K562 (cell line): ENCODE measurements around the gene TMEM181. TPM values are rescaled to one million over a fixed set of nuclear protein-coding genes. Genes with fewer than 3 reads are reported as not detected.
A peak's percentile ranks its signal among the peaks of the same experiment; 100 is the strongest.

Source experiments
- ATF2 ChIP-seq: sonication (generic); formaldehyde crosslinking; IDR thresholded peaks from 2 replicates; pipeline ENCODE4 v1.8.1; 2022; ENCODE audit warnings: missing genetic modification reagents
- BCLAF1 ChIP-seq, 2 experiments: fragments of 450-650 bp in 1 of 2; IDR thresholded peaks; 2 replicates each; pipeline ENCODE4 v1.6.1; 2011 to 2017; ENCODE audit warnings: low read depth in 2 of 2, antibody characterized with exemption in 1 of 2, borderline replicate concordance in 1 of 2, low read length in 1 of 2, mild to moderate bottlenecking in 1 of 2, mixed read lengths in 1 of 2; ENCODE audit not compliant: control insufficient read depth in 1 of 2
- CBFA2T3 ChIP-seq: fragments of 450-650 bp; IDR thresholded peaks from 2 replicates; pipeline ENCODE4 v1.6.1; 2017
- CBX3 ChIP-seq, 2 experiments: IDR thresholded peaks; 1 replicate in 1 of 2; 2 replicates in 1 of 2; pipeline ENCODE4 v1.6.1; 2012; ENCODE audit warnings: inconsistent platforms in 2 of 2, low read length in 2 of 2, borderline replicate concordance in 1 of 2, control low read depth in 1 of 2
- E2F6 ChIP-seq, 2 experiments: IDR thresholded peaks; 2 replicates each; pipeline ENCODE4 v1.6.1; 2011; ENCODE audit warnings: borderline replicate concordance in 1 of 2, control low read depth in 1 of 2, low read depth in 1 of 2, low read length in 1 of 2, mild to moderate bottlenecking in 1 of 2, mixed read lengths in 1 of 2, moderate library complexity in 1 of 2; ENCODE audit not compliant: insufficient read depth in 1 of 2, insufficient read length in 1 of 2, poor library complexity in 1 of 2, severe bottlenecking in 1 of 2; ENCODE audit errors: extremely low read depth in 1 of 2
- ELF4 ChIP-seq: fragments of 450-650 bp; formaldehyde crosslinking; IDR thresholded peaks from 2 replicates; pipeline ENCODE4 v1.4.0; 2022; ENCODE audit warnings: missing genetic modification characterization
- HDAC2 ChIP-seq: fragments of 450-650 bp; IDR thresholded peaks from 2 replicates; pipeline ENCODE4 v1.6.1; 2016; ENCODE audit warnings: mild to moderate bottlenecking
- NR0B1 ChIP-seq: fragments of 450-650 bp; IDR thresholded peaks from one replicate; pipeline ENCODE4 v1.6.1; 2018; ENCODE audit warnings: mild to moderate bottlenecking, moderate library complexity; ENCODE audit not compliant: partially characterized antibody
- PHF8 ChIP-seq: fragments of 200-600 bp; sonication (generic); IDR thresholded peaks from 2 replicates; pipeline ENCODE4 v1.6.1; 2012; ENCODE audit warnings: mixed run types, mild to moderate bottlenecking, inconsistent platforms, low read length, moderate library complexity, borderline replicate concordance
- RBM17 ChIP-seq: fragments of 200-400 bp; formaldehyde crosslinking; IDR thresholded peaks from 2 replicates; pipeline ENCODE4 v1.6.1; 2017; ENCODE audit warnings: low read depth, mild to moderate bottlenecking, low read length, borderline replicate concordance
- SAFB ChIP-seq: fragments of 200-400 bp; formaldehyde crosslinking; IDR thresholded peaks from 2 replicates; pipeline ENCODE4 v1.6.1; 2017; ENCODE audit warnings: low read depth, low read length, borderline replicate concordance
- SNIP1 ChIP-seq: fragments of 450-650 bp; IDR thresholded peaks from 2 replicates; pipeline ENCODE4 v1.7.1; 2017; ENCODE audit warnings: low read depth, mild to moderate bottlenecking
- ZBTB12 ChIP-seq: fragments of 250-450 bp; sonication (Bioruptor Pico); IDR thresholded peaks from 2 replicates; pipeline ENCODE4 v1.4.0; 2020
- ZNF124 ChIP-seq: sonication (generic); formaldehyde crosslinking; IDR thresholded peaks from 2 replicates; pipeline ENCODE4 v1.8.1; 2022; ENCODE audit warnings: missing genetic modification reagents
- ZNF311 ChIP-seq: fragments of 250-450 bp; sonication (Bioruptor Pico); IDR thresholded peaks from 2 replicates; pipeline ENCODE4 v1.4.0; 2020; ENCODE audit warnings: mild to moderate bottlenecking, moderate library complexity
- ZNF444 ChIP-seq: fragments of 250-450 bp; sonication (Bioruptor Pico); IDR thresholded peaks from 2 replicates; pipeline ENCODE4 v1.4.0; 2020; ENCODE audit warnings: mild to moderate bottlenecking, moderate library complexity
- ZNF644 ChIP-seq: fragments of 200-800 bp; sonication (Bioruptor generic); IDR thresholded peaks from 2 replicates; pipeline ENCODE4 v1.6.1; 2016; ENCODE audit warnings: low read depth, missing genetic modification characterization, missing compliant biosample characterization
- ZNF830 ChIP-seq: fragments of 250-450 bp; sonication (Bioruptor Pico); IDR thresholded peaks from 2 replicates; pipeline ENCODE4 v1.5.0; 2021; ENCODE audit warnings: mild to moderate bottlenecking
- polyA plus RNA-seq, 8 experiments: library from polyadenylated mRNA; depleted of rRNA in 4 of 8; stranded (reverse) in 5 of 8; unstranded in 3 of 8; fragments of >200 nt; fragmentation: Nextera tagmentation in 2 of 8; fragmentation: Illumina TruSeq in 1 of 8; extraction: Ambion mirVana in 2 of 8; extraction: Trizol in 1 of 8; gene quantifications; 2 replicates each; pipeline versions ENCODE4 v1.2.1 to v1.2.3, GENCODE V29; 2011 to 2014; ENCODE audit warnings: inconsistent platforms in 1 of 8, missing spikeins in 1 of 8
- total RNA-seq, 7 experiments: library from RNA; depleted of rRNA in 6 of 7; stranded (reverse); fragments of >200 nt in 6 of 7; fragmentation: Illumina TruSeq in 2 of 7; extraction: Trizol in 2 of 7; gene quantifications; 2 replicates each; pipeline versions ENCODE4 v1.2.1 to v1.2.3, GENCODE V29; 2011 to 2021; ENCODE audit warnings: low replicate concordance in 1 of 7

Gene TMEM181
- total and polyA plus RNA-seq, 9 of the 15 experiments (the other 6 are each of a cell fraction or from before 2014, with no cell fraction given), result 5.6 to 27.2 (median 19.9) TPM

- TF ChIP-seq E2F6 (IDR thresholded peaks at IDR 0.05; ENCODE audit: borderline replicate concordance in 1 of 2, extremely low read depth in 1 of 2, insufficient read depth in 1 of 2, insufficient read length in 1 of 2, low read depth in 1 of 2, low read length in 1 of 2, poor library complexity in 1 of 2, severe bottlenecking in 1 of 2) (no peak), ZNF311 (CRISPR knock-in tag) (peak; percentile 68; the same call in 1 of the 2 replicates), ZNF644 (peak; percentile 88), ELF4 (no peak), CBX3 (IDR thresholded peaks at IDR 0.05; ENCODE audit: borderline replicate concordance in 1 of 2, low read length in 2 of 2) (peak in 1 of 2 experiments; percentile 82; a peak in 1 of 3 replicates), SNIP1 (no peak), BCLAF1 (IDR thresholded peaks at IDR 0.05; ENCODE audit: borderline replicate concordance in 1 of 2, control insufficient read depth in 1 of 2, low read depth in 2 of 2, low read length in 1 of 2) (no peak), HDAC2 (peak; percentile 94), ZNF830 (CRISPR knock-in tag) (no peak), SAFB (peak; percentile 79), NR0B1 (no peak), ATF2 (CRISPR knock-in tag) (0 out of 2 replicates have a peak, but pooled peaks have one; percentile 15), ZNF444 (no peak), CBFA2T3 (no peak; the same call in 1 of the 2 replicates), ZNF124 (CRISPR knock-in tag) (no peak), PHF8 (no peak), ZBTB12 (CRISPR knock-in tag) (no peak), RBM17 (no peak)
Measured at GRCh38 chr6:158536084-158536890, 23.6 kb upstream of the TMEM181 start (continued).
